Measurements from ENCODE around the gene SYNE1.

DNA sequence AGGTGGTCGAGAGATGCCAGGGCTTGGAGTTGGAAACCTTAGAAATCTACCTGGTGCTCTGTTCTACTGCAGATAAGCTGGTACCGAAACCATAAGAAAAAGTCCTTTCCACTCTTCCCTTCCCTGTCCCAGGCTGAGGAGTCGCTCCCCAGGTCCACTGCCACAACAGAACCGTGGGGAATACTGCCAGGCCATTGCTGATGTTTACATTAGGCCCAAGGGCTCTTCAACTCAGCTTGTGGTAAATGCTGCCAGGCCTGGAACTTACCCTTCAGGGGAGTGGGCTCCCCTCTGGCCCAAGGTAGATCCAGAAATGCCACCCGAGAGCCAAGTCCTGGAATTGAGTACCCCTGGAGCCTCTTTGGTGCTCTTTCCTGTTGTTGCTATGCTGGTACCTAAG lies 441.3 kb downstream of the SYNE1 start:
- TF ChIP-seq, protein P1, sequence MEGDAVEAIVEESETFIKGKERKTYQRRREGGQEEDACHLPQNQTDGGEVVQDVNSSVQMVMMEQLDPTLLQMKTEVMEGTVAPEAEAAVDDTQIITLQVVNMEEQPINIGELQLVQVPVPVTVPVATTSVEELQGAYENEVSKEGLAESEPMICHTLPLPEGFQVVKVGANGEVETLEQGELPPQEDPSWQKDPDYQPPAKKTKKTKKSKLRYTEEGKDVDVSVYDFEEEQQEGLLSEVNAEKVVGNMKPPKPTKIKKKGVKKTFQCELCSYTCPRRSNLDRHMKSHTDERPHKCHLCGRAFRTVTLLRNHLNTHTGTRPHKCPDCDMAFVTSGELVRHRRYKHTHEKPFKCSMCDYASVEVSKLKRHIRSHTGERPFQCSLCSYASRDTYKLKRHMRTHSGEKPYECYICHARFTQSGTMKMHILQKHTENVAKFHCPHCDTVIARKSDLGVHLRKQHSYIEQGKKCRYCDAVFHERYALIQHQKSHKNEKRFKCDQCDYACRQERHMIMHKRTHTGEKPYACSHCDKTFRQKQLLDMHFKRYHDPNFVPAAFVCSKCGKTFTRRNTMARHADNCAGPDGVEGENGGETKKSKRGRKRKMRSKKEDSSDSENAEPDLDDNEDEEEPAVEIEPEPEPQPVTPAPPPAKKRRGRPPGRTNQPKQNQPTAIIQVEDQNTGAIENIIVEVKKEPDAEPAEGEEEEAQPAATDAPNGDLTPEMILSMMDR (IDR thresholded peaks at IDR 0.05 in 4 of 5, conservative IDR thresholded peaks at IDR 0.05 in 1 of 5): no peak
- no peak for TF ChIP-seq POLR2A (IDR thresholded peaks at IDR 0.05)
